Spleen (tissue), 7 donors: Measurements from ENCODE around the gene PSMA6.

Source experiments
- POLR2A ChIP-seq, 3 donors: fragments of 450-650 bp; IDR thresholded peaks; one replicate each; pipeline ENCODE4 v1.5.1; 2017; ENCODE audit warnings: antibody characterized with exemption in 3 of 3, mild to moderate bottlenecking in 1 of 3
- TF ChIP-seq, protein P1 (sequence below), 11 experiments: fragments of 200-600 bp in 7 of 11; fragments of 450-650 bp in 4 of 11; sonication (generic) in 4 of 11; IDR thresholded peaks in 8 of 11; conservative IDR thresholded peaks in 3 of 11; 1 replicate in 7 of 11; 2 replicates in 4 of 11; pipeline versions ENCODE4 v1.4.0 to v1.8.0; 2016 to 2021; ENCODE audit warnings: antibody characterized with exemption in 11 of 11, inconsistent platforms in 4 of 11, mild to moderate bottlenecking in 1 of 11
- donor health status: DM: no; HTN: no; CAD: no; lungs with moderate emphysema.
- donor health status: DM: no; HTN: no; CAD: no.
- donor health status: DM: no; HTN: no; CAD: no.

DNA sequence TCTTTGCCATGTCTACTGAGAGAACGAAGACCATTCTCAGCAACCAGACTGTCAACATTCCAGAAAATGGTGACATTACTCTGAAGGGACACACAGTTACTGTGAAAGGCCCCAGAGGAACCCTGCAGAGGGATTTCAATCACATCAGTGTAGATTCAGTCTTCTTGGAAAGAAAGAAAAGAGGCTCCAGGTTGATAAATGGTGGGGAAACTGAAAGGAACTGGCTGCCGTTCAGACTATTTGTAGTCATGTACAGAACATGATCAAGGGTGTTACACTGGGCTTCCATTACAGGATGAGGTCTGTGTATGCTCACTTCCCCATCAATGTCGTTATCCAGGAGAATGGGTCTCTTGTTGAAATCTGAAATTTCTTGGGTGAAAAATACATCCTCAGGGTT, 29.7 kb upstream of the PSMA6 start:
- no peak for TF ChIP-seq POLR2A (IDR thresholded peaks at IDR 0.05)
- TF ChIP-seq, protein P1, sequence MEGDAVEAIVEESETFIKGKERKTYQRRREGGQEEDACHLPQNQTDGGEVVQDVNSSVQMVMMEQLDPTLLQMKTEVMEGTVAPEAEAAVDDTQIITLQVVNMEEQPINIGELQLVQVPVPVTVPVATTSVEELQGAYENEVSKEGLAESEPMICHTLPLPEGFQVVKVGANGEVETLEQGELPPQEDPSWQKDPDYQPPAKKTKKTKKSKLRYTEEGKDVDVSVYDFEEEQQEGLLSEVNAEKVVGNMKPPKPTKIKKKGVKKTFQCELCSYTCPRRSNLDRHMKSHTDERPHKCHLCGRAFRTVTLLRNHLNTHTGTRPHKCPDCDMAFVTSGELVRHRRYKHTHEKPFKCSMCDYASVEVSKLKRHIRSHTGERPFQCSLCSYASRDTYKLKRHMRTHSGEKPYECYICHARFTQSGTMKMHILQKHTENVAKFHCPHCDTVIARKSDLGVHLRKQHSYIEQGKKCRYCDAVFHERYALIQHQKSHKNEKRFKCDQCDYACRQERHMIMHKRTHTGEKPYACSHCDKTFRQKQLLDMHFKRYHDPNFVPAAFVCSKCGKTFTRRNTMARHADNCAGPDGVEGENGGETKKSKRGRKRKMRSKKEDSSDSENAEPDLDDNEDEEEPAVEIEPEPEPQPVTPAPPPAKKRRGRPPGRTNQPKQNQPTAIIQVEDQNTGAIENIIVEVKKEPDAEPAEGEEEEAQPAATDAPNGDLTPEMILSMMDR (IDR thresholded peaks at IDR 0.05 in 8 of 11, conservative IDR thresholded peaks at IDR 0.05 in 3 of 11) = no peak
